Stimulated activated effector memory CD8-positive, alpha-beta T cell treated with anti-CD3 and anti-CD28 coated beads, Interleukin-12 subunit alpha, Interleukin-12 subunit beta, amount 100 ng/mL, for 72 hours (primary cell): ENCODE data around the gene HABP2.

Experiments
- ATAC-seq: fragments of 150-1000 bp; cut with Tn5 transposase; 2 replicates; pipeline ENCODE4 v1.10.0; 2021
- DNase-seq, 2 donors: peaks; one replicate each; pipeline ENCODE4 v3.0.0; 2021 to 2022; ENCODE audit warnings: low spot score in 2 of 2
- H3K27ac Mint-ChIP-seq: one replicate; pipeline ENCODE4 v1.8.0; 2022; ENCODE audit warnings: mild to moderate bottlenecking, mixed read lengths
- H3K36me3 Mint-ChIP-seq: one replicate; pipeline ENCODE4 v1.8.0; 2022; ENCODE audit warnings: mild to moderate bottlenecking, mixed read lengths
- H3K4me1 Mint-ChIP-seq: one replicate; pipeline ENCODE4 v1.8.0; 2022; ENCODE audit warnings: mixed read lengths
- H3K4me3 Mint-ChIP-seq: one replicate; pipeline ENCODE4 v1.8.0; 2022; ENCODE audit warnings: mild to moderate bottlenecking, mixed read lengths
- H3K9me3 Mint-ChIP-seq: one replicate; pipeline ENCODE4 v1.8.0; 2022; ENCODE audit warnings: mixed read lengths

Gene HABP2

GRCh38 chr10:113562069-113562468 is 9.2 kb downstream of the HABP2 start:
- Mint-ChIP-seq H3K9me3 (no peaks in the 10 kb centered on the region), H3K27ac (no peak overlapping the region), H3K36me3 (no peaks in the 10 kb centered on the region), H3K4me1 (peaks cover 7% of the 10 kb centered on the region), H3K4me3 (no peak overlapping the region)
- no peak for ATAC-seq
- no peak for DNase-seq

- Mint-ChIP-seq H3K9me3 (no peaks in the 10 kb centered on the region), H3K4me1 (peaks cover 7% of the 10 kb centered on the region), H3K36me3 (no peaks in the 10 kb centered on the region), H3K27ac (no peak overlapping the region), H3K4me3 (no peak overlapping the region)
- ATAC-seq (no peak), DNase-seq (no peak)
Observed at GRCh38 chr10:113562704-113563103, 9.9 kb downstream of the HABP2 start.

GRCh38 chr10:113563306-113564088 is 10.6 kb downstream of the HABP2 start:
- ATAC-seq (peak; percentile 82), DNase-seq (peak; percentile 68 to 86)
- Mint-ChIP-seq H3K9me3 (no peaks in the 10 kb centered on the region), H3K4me1 (peaks cover 7% of the 10 kb centered on the region), H3K27ac (peak overlapping the region; percentile 41), H3K36me3 (no peaks in the 10 kb centered on the region), H3K4me3 (peak overlapping the region; percentile 60)

- H3K27ac Mint-ChIP-seq = no peak overlapping the region
- no peaks in the 10 kb centered on the region for H3K9me3 Mint-ChIP-seq
- H3K36me3 Mint-ChIP-seq = no peaks in the 10 kb centered on the region
- no peak for DNase-seq
- ATAC-seq = no peak
- peaks cover 7% of the 10 kb centered on the region for H3K4me1 Mint-ChIP-seq
- no peak overlapping the region for H3K4me3 Mint-ChIP-seq
Observed at GRCh38 chr10:113565364-113565763, 12.5 kb downstream of the HABP2 start.

GRCh38 chr10:113566888-113567287 is 14.0 kb downstream of the HABP2 start:
- ATAC-seq (no peak), DNase-seq (no peak)
- Mint-ChIP-seq H3K36me3 (no peaks in the 10 kb centered on the region), H3K27ac (no peak overlapping the region), H3K4me1 (peaks cover 7% of the 10 kb centered on the region), H3K4me3 (no peak overlapping the region), H3K9me3 (no peaks in the 10 kb centered on the region)

GRCh38 chr10:113569576-113569975 is 16.7 kb downstream of the HABP2 start:
- Mint-ChIP-seq H3K4me3 (no peak overlapping the region), H3K27ac (no peak overlapping the region), H3K36me3 (no peaks in the 10 kb centered on the region), H3K4me1 (no peaks in the 10 kb centered on the region), H3K9me3 (no peaks in the 10 kb centered on the region)
- no peak for ATAC-seq
- no peak for DNase-seq

- ATAC-seq = no peak
- H3K4me3 Mint-ChIP-seq = no peak overlapping the region
- no peaks in the 10 kb centered on the region for H3K4me1 Mint-ChIP-seq
- DNase-seq = no peak
- H3K36me3 Mint-ChIP-seq = no peaks in the 10 kb centered on the region
- no peak overlapping the region for H3K27ac Mint-ChIP-seq
- H3K9me3 Mint-ChIP-seq = no peaks in the 10 kb centered on the region
Observed at GRCh38 chr10:113572520-113573290, 19.9 kb downstream of the HABP2 start.

- DNase-seq = no peak
- Mint-ChIP-seq H3K4me1 (no peaks in the 10 kb centered on the region), H3K9me3 (no peaks in the 10 kb centered on the region), H3K27ac (no peak overlapping the region), H3K36me3 (no peaks in the 10 kb centered on the region), H3K4me3 (no peak overlapping the region)
- ATAC-seq = no peak
Observed at GRCh38 chr10:113573368-113573767, 20.5 kb downstream of the HABP2 start.

- no peak for ATAC-seq
- no peak overlapping the region for H3K4me3 Mint-ChIP-seq
- DNase-seq = no peak
- no peaks in the 10 kb centered on the region for H3K4me1 Mint-ChIP-seq
- H3K9me3 Mint-ChIP-seq = no peaks in the 10 kb centered on the region
- no peaks in the 10 kb centered on the region for H3K36me3 Mint-ChIP-seq
- no peak overlapping the region for H3K27ac Mint-ChIP-seq
Observed at GRCh38 chr10:113576852-113577251, 24.0 kb downstream of the HABP2 start.

- no peak for ATAC-seq
Observed at GRCh38 chr10:113578773-113579172, 25.9 kb downstream of the HABP2 start.

GRCh38 chr10:113581092-113581491 is 28.2 kb downstream of the HABP2 start:
- H3K4me3 Mint-ChIP-seq = no peak overlapping the region
- no peak overlapping the region for H3K27ac Mint-ChIP-seq
- no peaks in the 10 kb centered on the region for H3K4me1 Mint-ChIP-seq
- no peak for DNase-seq
- ATAC-seq = no peak
- no peaks in the 10 kb centered on the region for H3K9me3 Mint-ChIP-seq
- no peaks in the 10 kb centered on the region for H3K36me3 Mint-ChIP-seq

More at GRCh38 chr10:113578773-113579172, 25.9 kb downstream of the HABP2 start:
- no peaks in the 10 kb centered on the region for H3K9me3 Mint-ChIP-seq
- H3K36me3 Mint-ChIP-seq = no peaks in the 10 kb centered on the region
- no peak overlapping the region for H3K4me3 Mint-ChIP-seq
- DNase-seq = no peak
- H3K27ac Mint-ChIP-seq = no peak overlapping the region
- no peaks in the 10 kb centered on the region for H3K4me1 Mint-ChIP-seq

- DNase-seq (no peak), ATAC-seq (no peak)
- no peaks in the 10 kb centered on the region for H3K36me3 Mint-ChIP-seq
- H3K27ac Mint-ChIP-seq = no peak overlapping the region
- no peaks in the 10 kb centered on the region for H3K9me3 Mint-ChIP-seq
- H3K4me1 Mint-ChIP-seq = no peaks in the 10 kb centered on the region
- no peak overlapping the region for H3K4me3 Mint-ChIP-seq
Observed at GRCh38 chr10:113583571-113583970, 30.7 kb downstream of the HABP2 start.

GRCh38 chr10:113585949-113586348 is 33.1 kb downstream of the HABP2 start:
- Mint-ChIP-seq H3K9me3 (no peaks in the 10 kb centered on the region), H3K4me3 (no peak overlapping the region), H3K36me3 (no peaks in the 10 kb centered on the region), H3K4me1 (no peaks in the 10 kb centered on the region), H3K27ac (no peak overlapping the region)
- DNase-seq (no peak), ATAC-seq (no peak)

- Mint-ChIP-seq H3K9me3 (no peaks in the 10 kb centered on the region), H3K4me1 (no peaks in the 10 kb centered on the region), H3K27ac (no peak overlapping the region), H3K4me3 (no peak overlapping the region), H3K36me3 (no peaks in the 10 kb centered on the region)
- DNase-seq = no peak
- no peak for ATAC-seq
Observed at GRCh38 chr10:113589201-113589770, 36.4 kb downstream of the HABP2 start.

- Mint-ChIP-seq H3K9me3 (no peaks in the 10 kb centered on the region), H3K4me1 (no peaks in the 10 kb centered on the region), H3K36me3 (no peaks in the 10 kb centered on the region), H3K4me3 (no peak overlapping the region), H3K27ac (no peak overlapping the region)
- no peak for DNase-seq
- no peak for ATAC-seq
Observed at GRCh38 chr10:113590581-113590980, 37.7 kb downstream of the HABP2 start.

GRCh38 chr10:113592380-113592779 is 39.5 kb downstream of the HABP2 start:
- Mint-ChIP-seq H3K4me3 (no peak overlapping the region), H3K9me3 (no peaks in the 10 kb centered on the region), H3K36me3 (no peaks in the 10 kb centered on the region), H3K27ac (no peak overlapping the region), H3K4me1 (no peaks in the 10 kb centered on the region)
- DNase-seq (no peak), ATAC-seq (no peak)
